Activated CD8-positive, alpha-beta memory T cell treated with anti-CD3 and anti-CD28 coated beads, Interleukin-2, amount 50 U/mL, for 1 hour (primary cell): Measurements from ENCODE around the gene AFAP1L1.

Experiments used
- DNase-seq: peaks from one replicate; pipeline ENCODE4 v3.0.0-alpha.2; 2020; ENCODE audit errors: extremely low read depth

The AFAP1L1 gene

DNA sequence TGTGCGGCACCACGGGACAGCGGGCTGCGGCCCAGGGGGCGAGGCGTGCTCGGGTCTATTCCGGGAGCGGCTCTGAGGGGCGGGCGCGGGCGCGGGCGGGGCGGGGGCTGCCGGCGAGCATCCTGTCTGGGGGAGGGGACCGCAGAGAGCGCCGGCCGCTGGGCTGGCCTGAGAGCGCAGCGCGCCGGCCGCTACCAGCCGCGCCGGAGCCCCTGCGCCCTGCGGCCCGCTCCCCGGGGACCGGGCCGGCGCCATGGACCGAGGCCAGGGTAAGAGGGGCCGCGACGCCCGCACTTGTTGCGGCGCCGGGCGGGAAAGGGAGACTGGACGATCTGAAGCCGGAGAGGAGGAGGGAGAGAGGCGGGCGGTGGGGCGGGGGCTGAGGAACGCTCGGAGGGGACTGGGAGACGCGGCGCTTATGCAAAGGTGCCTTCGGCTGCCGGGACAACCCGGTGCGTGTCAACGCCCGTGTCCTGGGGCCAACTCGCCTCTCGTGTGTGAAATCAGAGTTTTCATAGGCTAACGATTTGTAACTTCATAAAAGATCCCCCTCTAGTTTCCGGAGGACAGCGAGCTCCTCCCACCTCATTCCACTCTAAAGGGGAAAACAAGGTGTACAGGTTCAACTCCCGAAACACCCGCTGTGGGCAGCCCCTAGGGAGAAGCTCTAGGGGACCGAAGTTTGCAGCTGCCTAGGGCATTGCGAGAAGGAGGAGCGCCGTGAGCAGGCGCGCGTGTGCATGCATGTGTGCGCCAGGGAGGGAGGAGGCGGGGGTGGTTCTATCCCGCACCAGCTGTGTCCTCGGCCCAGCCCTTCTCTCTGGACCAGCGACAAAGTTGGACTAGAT, at the start of gene AFAP1L1:
Gene AFAP1L1 (plus strand): TSS at position 144 of the 848 bp plus-strand sequence. CDS start 110 bp downstream, at position 254.
- DNase-seq, result no peak

DNA sequence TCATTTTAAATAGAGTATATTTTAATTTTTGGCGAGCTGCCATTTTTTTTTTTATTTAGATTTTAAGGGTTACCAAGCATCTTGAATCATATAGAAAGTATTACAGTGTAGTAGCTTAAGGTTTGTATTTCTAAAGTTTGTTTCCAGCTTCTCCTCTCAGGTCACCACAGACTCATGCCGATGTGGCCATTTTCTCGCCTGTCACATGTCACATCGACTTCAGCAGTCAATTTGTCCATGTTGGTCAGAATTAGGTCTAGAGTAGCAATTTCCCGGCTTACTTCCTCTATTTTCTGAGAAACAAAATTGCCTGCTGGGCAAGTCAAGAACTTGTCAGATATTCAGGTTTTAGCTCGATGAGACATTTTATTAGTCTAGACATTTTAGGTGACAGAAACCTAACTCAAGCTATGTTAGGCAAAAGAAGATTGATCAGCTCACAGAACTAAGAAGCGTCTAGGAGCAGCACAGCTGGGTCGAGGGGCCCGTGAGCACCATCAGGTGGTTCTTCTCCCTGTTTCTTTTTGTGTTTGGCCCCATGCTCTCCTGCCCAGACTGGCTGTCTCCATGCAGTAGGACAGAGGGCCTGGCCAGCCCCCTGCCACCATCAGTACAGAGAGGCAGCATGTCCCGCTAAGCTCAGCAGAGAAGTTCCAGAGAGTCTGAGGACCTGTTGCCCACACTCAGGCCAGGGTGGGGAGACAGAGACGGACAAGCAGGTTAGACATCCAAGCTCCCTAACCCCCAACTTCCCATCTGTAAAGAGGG, 48.4 kb upstream of the AFAP1L1 start:
- no peak for DNase-seq

DNA sequence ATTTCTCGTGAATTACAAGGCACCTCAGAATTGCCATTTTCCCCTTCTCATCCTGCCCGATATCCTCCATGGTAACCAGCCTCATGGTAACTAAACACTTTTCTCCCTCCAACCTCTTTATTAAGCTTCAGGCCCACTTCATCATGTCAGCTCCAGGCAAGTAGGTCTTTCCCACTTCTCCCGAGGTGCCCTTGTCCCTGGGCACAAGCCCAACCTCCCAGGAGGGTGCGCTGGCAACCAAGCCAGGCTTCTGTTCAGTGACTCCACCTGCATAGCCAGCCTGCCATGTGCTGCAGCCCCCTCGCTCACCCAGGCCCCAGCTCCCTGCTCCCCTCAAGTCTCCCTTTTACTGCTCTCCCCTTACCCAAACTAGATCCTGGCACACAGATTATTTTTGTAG, 47.4 kb upstream of the AFAP1L1 start:
- no peak for DNase-seq

DNA sequence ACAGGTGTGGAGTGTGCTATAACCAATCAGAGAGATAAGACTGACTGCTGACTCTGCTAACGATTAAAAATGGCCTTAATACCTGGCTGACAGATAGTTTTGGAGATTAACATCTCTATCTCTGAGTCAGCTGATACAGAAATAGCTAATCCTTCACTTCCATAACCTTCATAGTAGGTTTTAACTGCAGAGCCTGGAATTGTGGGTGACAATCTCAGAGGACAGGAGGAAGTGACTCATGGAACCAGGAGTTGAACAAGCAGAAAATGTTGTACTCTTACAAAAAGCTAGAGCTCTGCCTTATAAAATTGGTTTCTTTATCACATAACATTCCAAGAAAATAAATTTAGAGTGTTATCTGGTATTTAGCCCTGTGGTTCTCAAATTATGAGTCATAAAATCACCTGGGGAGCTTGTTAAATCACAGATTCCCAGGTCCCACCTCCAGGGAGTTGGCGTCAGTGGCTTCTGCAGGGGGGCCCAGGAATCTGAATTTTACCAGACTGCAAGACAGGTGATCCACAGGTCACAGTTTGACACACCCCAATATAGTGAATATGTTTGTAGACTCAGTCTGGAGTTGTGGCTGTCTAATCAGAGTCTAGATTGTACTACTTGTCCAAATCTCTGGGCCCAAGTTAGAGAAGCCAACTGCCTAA, 44.4 kb upstream of the AFAP1L1 start:
- no peak for DNase-seq

DNA sequence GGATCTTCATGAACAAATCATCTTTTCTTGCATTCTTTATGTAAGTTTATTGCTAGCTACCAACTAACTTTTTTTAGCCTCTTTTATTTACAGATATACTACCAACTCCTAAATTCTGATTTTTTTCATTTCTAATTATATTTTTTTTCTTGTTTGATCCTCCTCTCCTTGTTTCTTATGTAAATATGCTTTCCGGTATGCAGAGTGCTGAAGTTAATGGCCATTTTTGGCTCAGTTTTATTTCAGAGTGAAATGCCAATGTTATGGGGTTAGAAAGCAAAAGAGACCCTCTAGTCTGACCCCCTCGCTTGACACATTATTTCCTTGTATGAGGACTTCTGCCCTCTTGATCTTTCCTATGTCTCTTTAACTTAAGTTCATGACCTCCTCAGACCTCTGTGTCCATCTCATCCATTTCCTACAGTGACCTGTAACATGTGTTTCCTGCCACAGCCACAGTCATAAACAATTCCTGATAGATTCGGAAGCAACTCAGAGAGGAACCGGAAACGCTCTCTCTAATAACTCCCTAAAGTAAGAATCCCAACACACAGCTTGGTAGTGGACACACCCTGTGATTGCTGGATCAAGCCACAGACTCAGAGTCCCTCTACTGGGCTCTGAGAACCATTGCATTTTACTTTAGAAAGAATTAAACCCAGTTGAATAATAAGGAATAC, 42.9 kb upstream of the AFAP1L1 start:
- no peak for DNase-seq

GRCh38 chr5:149229298-149229937, 42.2 kb upstream of the AFAP1L1 start:
- no peak for DNase-seq

GRCh38 chr5:149235841-149236240, 35.8 kb upstream of the AFAP1L1 start:
- DNase-seq, result no peak

GRCh38 chr5:149237662-149238061, 34.0 kb upstream of the AFAP1L1 start:
- no peak for DNase-seq

DNA sequence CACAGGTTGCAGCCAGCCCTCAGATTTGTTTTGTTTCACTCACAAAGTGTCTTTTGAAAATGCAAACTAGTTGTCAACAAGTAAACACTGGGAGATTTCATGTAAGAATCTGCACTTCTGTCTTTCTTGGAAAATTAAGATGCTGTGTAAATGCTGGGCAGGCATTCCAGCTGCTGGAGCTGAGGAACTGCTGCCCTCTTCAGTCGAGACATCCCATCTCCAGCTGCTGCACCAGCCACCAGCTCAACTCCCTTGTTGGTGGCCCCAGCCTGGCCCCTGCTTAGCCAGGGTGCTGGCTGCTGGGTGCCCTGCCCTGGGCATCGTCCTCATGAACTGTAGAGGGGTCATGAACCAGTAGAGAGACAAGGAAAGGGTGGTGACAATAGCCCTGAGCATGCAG, 33.1 kb upstream of the AFAP1L1 start:
- no peak for DNase-seq

- DNase-seq, result no peak
Measured at GRCh38 chr5:149239917-149240316, 31.7 kb upstream of the AFAP1L1 start.

- peak; percentile 53 for DNase-seq
Measured at GRCh38 chr5:149240354-149240998, 31.2 kb upstream of the AFAP1L1 start.

DNA sequence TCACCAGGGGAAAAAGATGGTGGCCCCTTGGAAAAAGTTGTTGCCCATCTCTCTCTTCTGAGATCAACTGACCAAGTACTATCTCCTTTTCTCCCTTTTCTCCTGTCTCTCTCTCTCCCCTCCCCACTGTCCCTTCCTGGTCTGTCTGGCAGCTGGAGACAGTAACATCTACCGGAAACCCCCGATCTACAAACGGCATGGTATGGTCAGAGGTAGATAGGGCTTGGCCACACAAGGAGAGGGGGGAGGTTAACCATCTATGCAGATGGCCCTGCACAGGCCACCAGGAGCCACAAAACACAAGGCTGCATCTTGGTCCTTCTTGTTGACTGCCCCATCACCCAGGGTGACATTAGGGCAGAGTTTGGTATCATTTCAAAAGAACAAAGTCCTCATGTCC, 29.3 kb upstream of the AFAP1L1 start:
- DNase-seq, result no peak

DNA sequence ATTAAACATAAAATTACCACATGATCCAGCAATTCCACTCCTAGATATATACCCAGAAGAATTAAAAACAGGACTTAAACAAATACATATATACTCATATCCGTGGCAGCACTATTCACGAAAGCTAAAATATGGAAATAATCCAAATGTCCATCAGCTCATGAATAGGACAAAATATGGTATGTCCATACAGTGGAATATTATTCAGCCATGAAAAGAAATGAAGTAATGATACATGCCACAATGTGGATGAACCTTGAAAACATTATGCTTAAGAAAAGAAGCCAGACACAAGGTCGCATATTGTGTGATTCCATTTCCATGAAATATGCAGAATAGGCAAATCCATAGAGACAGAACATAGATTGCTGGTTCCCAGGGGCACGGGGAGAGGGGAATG, 24.8 kb upstream of the AFAP1L1 start:
- DNase-seq, result no peak

DNA sequence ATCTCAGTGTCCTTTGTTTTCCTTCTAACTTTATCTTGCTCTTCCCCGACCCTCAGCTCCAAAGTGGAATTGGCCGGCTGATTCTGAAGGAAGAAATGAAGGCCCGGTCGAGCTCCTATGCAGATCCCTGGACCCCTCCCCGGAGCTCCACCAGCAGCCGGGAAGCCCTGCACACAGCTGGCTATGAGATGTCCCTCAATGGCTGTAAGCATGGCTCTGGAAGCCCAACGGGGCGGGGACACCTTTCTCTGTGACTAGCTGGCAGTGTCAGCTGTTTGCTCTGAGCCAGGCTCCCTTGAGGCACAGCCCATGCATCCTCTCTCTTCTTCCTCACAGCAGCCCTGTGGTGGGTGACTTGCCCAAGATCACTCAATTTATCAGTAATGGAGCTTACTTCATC, 23.9 kb upstream of the AFAP1L1 start:
- DNase-seq, result no peak

GRCh38 chr5:149251546-149251945, 20.1 kb upstream of the AFAP1L1 start:
- no peak for DNase-seq

GRCh38 chr5:149254506-149254905, 17.2 kb upstream of the AFAP1L1 start:
- DNase-seq, result no peak

DNA sequence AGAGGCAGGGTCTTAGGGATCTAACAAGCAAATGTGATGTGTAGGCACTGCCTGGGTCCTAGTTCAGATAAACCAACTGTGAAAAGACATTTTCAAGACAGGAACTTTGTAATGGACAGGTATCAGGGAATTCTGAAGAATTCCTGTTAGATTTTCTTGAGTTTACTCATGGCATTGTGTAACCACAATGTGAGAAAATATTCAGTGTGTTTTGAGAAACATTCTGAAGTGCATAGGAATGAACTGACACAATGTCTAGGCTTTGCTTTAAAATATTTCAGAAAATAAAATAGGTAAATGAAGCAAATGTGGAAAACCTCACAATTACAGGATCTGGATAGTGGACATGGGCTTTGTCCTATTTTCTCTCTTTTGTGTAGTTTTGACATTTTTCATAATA, 15.2 kb upstream of the AFAP1L1 start:
- no peak for DNase-seq

GRCh38 chr5:149257131-149257530, 14.5 kb upstream of the AFAP1L1 start:
- DNase-seq, result no peak

GRCh38 chr5:149257889-149258705, 13.6 kb upstream of the AFAP1L1 start:
- DNase-seq, result no peak

GRCh38 chr5:149260761-149261160, 10.9 kb upstream of the AFAP1L1 start:
- DNase-seq, result no peak
